ENCODE results near the gene HDAC4.

DNA sequence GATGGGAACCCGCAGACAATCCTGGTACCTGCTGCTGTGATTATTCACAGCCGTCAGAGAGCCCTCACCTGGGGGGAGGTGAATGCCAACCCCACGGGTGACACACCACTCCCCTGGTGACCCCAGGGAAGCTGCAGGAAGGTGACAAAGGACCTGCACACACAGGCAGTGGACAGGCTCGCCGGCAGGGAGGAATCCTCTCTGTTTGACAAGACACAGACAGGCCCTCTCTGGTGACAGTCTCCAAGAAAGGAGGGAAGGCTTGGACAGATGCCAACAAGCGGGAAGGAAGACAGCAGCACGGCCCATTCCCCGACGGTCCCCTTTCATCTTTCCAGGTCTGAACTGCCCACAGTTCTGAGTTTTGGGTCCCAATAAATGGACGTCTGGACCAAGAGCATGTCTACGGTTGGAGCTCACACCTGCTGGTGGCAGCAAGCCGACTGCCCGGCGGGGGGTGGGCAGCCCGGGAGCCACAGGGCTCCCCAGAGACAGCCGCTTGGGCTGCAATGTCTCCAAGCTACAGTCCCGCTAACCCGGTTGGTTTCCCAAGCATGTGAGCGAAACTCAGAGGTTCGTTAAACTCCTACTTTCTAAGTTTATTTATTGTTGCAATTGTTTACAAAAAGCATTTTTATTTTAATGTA is 31.8 kb downstream of the HDAC4 start:
- TF ChIP-seq, protein P1, sequence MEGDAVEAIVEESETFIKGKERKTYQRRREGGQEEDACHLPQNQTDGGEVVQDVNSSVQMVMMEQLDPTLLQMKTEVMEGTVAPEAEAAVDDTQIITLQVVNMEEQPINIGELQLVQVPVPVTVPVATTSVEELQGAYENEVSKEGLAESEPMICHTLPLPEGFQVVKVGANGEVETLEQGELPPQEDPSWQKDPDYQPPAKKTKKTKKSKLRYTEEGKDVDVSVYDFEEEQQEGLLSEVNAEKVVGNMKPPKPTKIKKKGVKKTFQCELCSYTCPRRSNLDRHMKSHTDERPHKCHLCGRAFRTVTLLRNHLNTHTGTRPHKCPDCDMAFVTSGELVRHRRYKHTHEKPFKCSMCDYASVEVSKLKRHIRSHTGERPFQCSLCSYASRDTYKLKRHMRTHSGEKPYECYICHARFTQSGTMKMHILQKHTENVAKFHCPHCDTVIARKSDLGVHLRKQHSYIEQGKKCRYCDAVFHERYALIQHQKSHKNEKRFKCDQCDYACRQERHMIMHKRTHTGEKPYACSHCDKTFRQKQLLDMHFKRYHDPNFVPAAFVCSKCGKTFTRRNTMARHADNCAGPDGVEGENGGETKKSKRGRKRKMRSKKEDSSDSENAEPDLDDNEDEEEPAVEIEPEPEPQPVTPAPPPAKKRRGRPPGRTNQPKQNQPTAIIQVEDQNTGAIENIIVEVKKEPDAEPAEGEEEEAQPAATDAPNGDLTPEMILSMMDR (IDR thresholded peaks at IDR 0.05), result no peak
- TF ChIP-seq ZFX (IDR thresholded peaks at IDR 0.05; ENCODE audit: borderline replicate concordance), result no peak

Measured in 22Rv1 (cell line).